HL-60 (cell line): ENCODE measurements around the gene CBX3.

Experiments
- CTCF ChIP-seq: IDR thresholded peaks from one replicate; pipeline ENCODE4 v1.5.1; 2011; ENCODE audit warnings: low read length, control low read depth, inconsistent platforms; ENCODE audit not compliant: insufficient read depth
- POLR2AphosphoS5 ChIP-seq: IDR thresholded peaks from 2 replicates; pipeline ENCODE4 v1.6.1; 2012; ENCODE audit warnings: low read depth

- TF ChIP-seq POLR2AphosphoS5 (peak; percentile 70), CTCF (no peak)
These were observed at the start of gene CBX3 for GRCh38 chr7:26201247-26202018.
